GM21390 (cell line): ENCODE data around the gene MOGAT3.

Experiments
- ATAC-seq: cut with Tn5 transposase; IDR thresholded peaks from one replicate; pipeline ENCODE4 v1.9.1; 2021; ENCODE audit not compliant: unreplicated experiment

The MOGAT3 gene

GRCh38 chr7:101162551-101163278 is 38.1 kb downstream of the MOGAT3 start:
- ATAC-seq, result no peak

GRCh38 chr7:101161692-101162471 is 39.0 kb downstream of the MOGAT3 start:
- no peak for ATAC-seq

- no peak for ATAC-seq
Observed at GRCh38 chr7:101160910-101161309, 39.9 kb downstream of the MOGAT3 start.

GRCh38 chr7:101159696-101160674 is 40.9 kb downstream of the MOGAT3 start:
- no peak for ATAC-seq

DNA sequence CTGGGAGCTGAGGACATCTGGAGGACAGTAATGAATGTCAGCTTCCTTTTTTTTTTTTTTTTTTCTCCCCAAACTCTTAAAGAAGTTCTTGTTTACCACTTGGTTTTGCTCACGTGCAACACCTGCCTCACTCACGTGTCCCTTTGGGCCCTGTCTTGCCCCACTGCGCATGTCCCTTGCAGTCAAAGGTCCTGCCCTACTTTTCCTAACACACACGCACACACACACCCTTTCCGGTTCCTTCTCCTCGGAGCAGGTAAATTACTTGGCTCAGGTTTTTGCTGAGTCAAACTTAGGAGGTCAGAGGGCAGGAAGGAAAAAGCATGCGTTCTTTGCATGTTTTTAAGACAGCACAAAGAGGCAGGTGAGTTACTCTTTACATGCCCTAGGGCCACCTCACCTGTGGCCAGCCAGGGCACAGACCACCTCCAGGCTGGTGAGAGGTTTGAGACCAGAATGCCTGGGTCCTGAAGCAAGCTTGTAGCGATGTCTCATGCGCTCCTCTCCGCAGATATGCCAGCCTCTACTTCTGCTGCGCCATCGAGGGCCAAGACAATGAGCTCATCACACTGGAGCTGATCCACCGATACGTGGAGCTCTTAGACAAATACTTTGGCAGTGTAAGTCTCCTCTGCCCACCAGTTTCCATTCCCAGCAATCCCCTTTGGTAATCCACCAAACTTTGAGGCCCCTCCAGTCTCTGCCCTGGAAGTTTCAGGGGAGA is 43.8 kb downstream of the MOGAT3 start:
- ATAC-seq, result no peak

DNA sequence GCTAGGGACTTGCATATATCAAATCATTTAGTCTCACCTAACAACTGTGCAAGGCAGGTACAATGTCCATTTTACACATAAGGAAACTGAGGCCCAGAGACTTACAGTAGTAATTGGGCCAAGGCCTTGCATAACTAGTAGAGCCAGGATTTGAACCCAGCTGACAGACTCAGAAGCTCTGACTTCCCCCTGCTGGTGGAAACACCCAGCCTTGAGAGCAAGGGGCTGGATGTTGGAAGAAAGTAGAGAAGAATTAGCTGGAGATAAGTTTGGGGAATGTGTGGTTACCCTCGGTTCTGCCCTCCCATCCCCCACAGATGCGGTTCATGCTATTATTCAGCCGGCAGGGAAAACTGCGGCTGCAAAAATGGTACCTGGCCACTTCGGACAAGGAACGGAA is 44.6 kb downstream of the MOGAT3 start:
- no peak for ATAC-seq

- ATAC-seq, result no peak
Observed at GRCh38 chr7:101155303-101155702, 45.5 kb downstream of the MOGAT3 start.

DNA sequence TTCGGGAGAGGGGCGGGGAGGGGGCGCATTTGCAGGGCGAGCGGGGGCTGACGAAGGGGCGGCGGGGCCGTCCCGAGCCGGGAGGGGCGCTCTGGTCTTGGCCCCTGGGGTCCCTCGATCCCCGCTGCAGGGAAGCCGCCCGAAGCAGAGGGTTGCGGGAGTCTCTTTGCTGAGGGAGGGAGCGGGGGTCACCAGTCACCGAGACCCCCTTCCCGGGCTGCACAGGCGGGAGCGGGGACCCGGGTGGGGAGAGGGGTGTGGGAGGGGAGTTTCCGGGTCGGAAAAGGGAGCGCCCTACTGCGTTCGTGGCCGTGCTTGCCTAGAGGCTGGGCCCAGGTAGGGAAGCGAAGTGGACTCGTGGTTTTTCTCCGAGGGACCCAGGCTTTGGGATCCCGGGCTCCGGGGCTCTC is 46.1 kb downstream of the MOGAT3 start:
- ATAC-seq, result peak; percentile 15

DNA sequence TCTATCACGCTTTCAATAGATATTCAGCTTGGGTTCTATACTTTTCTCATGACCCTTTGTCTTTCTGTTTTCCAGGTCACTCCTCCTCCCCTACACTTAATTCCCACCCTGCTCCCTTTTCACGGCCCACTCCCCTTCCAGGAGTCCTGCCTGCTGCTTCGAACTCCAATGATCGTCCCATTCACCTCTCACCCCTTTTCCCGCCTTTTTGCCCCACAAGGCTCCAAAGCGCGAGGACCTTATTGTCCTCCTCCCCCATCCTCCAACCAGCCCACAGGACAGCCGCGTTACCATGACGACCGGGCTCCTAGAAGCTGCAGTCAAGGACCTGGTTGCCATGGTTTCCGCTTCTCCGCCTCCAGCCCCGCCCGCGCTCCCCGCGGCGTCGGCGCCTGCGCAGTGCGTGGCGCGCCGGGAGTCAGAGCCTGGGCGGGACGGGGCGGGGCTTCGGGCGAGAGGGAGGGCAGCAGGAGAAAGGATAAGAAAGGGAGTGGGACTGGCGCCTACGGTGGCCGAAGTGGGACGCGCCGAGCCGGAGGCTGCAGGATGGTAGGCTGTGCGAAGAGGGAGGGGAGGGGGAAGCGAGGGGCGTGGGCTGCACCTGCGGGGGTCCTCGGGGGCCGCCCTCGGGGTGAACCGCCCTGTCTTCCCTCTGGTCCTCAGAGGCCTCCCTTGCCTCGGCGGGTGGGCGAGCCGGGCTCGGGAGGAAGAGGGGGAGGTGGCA is 46.7 kb downstream of the MOGAT3 start, which contains the start of gene AP1S1:
Gene AP1S1 (plus strand): TSS at position 508 of the 724 bp plus-strand sequence. CDS start 39 bp downstream, at position 547.
- peak; percentile 73 for ATAC-seq

GRCh38 chr7:101151908-101152651 is 48.8 kb downstream of the MOGAT3 start:
- no peak for ATAC-seq
